HG03432 (cell line): ENCODE measurements around the gene ZYX.
"Not testable (repeated sequence)": the region's sequence is repeated elsewhere in the genome, so short reads cannot be mapped to it uniquely, and the experiment has no call there.

Source experiments
- ATAC-seq: cut with Tn5 transposase; IDR thresholded peaks from one replicate; pipeline ENCODE4 v1.9.1; 2021; ENCODE audit warnings: mild to moderate bottlenecking, moderate library complexity; ENCODE audit not compliant: unreplicated experiment

ZYX gene

GRCh38 chr7:143416565-143417149, 35.5 kb downstream of the ZYX start:
- ATAC-seq, result no peak

DNA sequence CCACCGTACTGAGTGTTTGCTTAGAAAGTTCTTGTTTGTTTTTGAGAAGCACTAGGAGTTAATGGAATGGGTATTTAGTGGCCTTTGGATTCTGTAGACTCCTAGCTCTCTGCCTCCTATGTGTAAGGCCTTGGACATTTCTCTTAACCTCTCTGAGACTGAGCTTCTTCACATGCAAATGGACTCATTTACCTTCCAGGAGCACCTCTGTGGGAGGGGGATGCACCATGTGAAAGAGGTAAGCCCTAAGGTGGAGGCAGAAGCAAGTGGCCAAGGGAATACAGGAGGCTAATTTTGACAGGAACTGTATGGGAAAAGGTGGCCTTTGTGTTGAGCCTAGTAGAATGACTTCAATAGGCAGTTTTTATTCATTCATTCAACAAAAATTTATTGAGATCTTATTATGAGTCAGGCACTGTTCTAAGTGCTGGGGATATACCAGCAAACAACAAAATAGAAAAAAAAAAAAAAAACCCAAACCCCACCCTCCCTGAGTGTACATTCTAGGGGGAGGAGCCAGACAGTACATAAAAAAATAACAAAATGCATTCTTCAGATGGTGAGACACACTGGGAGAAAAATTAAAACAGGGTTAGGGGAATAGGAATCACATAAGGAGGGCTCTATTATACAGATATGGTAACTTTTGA, 36.7 kb downstream of the ZYX start:
- no peak for ATAC-seq

- no peak for ATAC-seq
These were observed 37.7 kb downstream of the ZYX start for GRCh38 chr7:143418681-143419458.

GRCh38 chr7:143419880-143420279, 38.7 kb downstream of the ZYX start:
- no peak for ATAC-seq

DNA sequence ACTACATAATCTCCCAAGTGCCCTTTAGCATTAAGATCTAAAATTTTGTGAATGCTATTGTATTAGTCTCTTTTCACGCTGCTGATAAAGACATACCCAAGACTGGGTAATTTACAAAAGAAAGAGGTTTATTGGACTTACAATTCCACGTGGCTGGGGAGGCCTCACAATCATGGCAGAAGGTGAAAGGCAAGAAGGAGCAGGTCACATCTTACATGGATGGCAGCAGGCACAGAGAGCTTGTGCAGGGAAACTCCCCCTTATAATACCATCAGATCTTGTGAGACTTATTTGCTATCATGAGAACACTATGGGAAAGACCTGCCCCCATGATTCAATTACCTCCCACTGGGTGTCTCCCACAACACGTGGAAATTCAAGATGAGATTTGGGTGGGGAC, 39.5 kb downstream of the ZYX start:
- ATAC-seq, result not testable (repeated sequence)

DNA sequence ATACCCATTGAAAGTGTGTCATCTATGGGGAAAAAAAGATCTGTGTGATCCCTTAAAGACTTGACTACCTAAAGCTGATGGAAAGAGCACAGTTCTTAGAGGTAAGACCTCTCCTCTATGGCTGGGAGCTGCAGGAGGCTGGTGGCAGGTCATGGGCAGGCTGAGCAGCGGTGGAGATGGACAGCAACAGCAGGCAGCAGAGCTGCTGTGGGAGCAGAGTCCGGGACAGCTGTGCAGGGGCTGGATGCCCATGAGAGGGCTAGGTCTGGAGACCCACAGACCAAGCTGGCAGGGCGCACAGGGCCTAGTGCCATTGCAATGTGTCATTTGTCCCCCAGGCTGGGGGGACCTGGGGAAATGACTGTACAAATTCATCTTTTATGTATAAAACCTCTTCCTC, 40.9 kb downstream of the ZYX start:
- ATAC-seq, result no peak

GRCh38 chr7:143424476-143424875, 43.3 kb downstream of the ZYX start:
- ATAC-seq, result not testable (repeated sequence)

DNA sequence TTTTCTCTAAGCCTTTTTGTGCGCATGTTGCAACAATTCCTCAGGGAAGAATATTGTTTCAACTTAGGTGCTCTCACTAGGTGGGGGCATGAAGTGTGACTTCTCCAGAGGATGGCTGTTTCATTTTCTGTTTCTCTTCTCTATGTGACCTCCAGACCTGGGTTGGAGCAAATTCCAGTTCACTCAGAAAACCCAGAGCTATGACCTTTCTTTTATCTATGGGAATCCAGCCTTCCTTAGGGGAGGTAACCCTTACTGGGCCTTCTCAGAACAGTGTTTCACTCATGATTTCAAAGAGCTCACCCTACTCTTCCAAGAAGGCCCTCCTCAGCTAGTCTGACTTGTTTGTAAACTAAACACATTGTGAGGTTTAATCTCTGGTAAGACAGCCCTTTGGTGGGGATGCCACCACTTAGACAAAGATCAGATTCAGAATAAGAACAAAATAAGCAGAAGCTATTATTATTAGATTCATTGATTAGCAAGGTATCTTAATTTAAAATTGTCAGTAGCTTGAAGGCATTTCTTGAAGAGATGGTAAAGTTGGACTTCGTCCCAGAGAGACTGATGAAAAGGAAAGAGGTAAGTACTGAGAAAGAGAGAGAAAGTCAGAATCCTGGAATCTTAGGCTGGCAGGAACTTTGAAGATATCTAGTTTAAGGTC, 45.5 kb downstream of the ZYX start:
- no peak for ATAC-seq

DNA sequence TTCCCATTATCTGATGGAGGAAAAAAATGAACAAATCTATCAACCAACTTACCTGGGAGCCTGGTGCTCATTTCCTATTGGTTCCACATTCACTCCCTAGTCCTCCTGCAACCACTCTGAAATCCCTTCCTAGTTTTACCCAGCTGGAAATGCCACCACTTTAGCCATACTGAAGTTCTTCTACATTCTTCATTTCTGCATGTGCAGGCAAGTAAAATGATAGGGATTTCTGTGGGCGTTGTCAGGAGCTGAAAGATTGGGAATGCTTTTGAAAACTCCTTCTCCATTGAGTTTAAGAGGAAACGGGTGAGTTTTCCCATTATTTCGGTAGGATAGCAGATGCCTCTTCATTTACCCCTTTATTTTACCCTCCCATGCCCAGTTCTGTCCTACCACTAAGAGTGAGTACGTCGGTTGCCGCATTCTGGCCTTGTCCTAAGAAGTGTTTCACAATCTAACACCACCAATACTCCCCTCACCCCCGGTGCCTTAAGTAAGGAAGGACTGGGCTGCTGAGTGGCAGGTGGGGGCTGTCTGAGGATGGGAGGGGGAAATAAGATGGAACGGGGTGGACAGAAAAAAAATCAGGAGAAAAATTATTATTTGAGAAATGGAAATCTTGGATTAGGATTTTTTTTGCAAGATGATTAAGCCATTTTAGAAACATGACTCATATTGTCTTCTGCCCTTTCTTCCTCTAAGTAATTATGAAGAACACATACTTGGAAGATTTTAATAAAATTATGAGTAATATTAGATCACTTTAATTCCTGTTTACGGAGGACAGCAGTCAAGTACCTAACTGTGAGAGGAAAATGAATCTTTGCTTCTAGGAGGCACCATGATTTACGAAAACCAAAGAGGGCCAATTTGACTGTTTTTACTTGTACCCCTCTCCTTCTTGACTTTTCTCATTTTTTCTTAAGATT, 48.9 kb downstream of the ZYX start:
- ATAC-seq, result no peak

DNA sequence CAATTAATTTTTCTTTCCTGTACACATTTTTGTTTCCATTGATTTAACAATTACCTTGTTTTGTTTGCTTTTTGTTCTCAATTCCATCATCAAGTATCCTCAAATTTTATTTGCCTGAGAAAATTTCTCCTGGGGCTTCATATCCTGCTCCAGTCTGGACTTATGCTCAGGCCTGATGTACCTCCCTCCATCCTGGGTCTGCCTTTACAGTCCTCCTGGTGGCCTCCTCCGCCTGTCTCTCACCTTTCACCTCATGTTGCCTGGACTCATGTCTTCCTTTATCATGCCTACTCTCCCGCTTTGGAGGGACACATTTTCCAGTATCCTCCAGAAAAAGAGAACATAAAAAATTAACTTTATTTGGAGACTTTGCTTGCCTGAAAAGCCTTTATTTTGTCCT, 50.0 kb downstream of the ZYX start:
- no peak for ATAC-seq

DNA sequence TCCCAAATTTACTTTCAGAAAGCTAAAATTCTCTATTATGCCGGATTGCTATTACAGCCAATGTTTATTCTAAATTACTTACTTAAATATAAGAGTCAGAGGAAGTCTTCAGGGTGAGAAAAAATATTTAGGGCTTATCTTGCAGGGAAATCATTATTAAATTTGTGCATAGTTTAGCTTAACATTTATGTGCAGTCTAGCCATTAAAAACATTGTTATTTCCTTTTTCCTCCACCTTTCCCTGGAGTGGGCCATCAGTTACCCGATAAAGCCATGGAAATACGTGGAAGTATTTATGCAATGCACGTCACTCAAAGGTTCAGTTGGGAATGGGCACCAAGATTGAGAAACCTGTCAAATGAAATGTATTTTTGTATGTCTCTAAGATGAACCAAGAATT, 52.6 kb downstream of the ZYX start:
- ATAC-seq, result no peak

DNA sequence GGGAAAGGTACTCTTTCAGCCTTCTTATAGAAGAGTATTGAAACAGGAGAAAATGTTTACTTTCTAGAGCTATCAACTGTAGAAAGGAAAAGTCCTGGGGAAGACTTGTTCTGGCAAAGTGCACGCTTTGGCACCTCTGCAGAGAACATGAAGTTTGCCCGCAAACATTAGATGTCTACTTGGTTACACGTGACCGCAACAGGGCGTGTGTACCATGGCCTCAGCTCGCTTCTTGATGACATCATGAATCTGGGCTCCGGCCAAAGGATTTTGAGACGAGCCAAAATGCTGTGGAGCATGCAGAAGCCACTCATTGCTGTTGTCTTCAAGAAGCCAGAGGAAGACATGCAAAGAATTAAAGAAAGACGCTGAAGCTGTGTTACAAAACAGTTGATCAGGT, 53.5 kb downstream of the ZYX start:
- ATAC-seq, result no peak

DNA sequence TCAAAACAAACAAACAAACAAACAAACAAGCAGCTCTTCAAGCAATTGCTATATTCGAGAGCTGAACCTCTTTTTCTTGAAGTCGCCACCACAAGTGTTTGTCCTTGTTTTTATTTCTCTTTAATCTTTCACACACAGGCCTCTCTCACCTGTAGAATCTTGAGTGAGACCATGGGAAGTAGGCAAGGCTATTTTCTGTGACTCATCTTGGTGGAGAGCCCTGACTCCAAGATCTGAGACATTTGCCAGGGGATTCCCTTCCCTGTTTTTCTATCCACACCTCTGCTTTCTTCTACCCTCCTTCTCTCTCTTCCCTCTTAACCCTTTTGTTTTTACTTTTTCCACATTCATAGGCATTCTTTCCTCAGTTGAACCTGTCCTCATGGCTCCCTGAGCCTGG, 54.1 kb downstream of the ZYX start:
- ATAC-seq, result no peak

DNA sequence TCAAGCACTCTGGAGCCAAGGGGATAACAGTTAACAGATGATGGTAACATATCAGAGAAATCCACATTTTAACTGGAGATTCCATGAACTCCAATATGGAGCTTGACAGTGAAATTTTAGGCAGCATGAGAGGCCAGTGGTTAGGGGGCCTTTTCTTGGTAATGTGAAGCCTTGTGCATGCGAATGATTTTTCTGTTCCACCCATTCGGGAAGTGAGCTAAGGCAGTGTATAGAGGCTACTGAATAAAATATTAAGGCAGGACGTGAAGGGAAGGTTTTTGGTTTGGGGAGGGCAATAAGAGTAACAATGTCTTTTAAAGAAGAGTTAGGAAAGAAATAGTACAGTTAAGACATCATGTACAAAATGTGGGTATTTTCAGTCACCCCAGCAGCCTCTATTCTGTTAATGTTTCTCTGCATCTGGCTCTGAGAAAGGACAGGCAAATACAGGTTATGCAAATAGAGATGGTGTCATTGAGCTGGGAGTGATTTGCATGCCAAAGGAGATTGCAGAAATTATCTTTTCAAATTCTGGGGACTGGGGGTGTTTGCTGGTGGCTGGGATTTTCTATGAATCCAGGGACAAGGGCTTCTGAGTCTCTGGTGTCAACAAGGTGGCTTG, 55.3 kb downstream of the ZYX start:
- ATAC-seq, result peak; percentile 81

DNA sequence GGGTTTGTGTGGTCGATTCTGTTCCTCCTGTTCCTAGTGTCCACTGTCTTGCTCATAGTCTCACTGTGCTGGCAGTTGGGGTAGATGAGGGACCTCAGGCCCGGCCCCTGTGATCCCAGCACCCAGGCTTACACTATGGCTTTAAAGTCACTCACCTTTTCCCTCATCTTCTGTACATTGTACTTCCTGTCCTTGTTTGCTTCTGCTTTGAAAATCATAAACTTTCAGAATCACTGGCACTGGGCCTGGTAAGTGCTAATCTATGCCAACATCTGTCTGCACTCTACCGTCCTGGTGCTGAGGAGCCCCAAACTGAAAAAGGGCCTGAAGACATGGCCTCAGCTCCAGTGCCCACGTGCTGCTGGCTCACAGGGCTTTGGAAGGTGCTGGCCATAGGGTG, 56.4 kb downstream of the ZYX start:
- ATAC-seq, result peak; percentile 37

DNA sequence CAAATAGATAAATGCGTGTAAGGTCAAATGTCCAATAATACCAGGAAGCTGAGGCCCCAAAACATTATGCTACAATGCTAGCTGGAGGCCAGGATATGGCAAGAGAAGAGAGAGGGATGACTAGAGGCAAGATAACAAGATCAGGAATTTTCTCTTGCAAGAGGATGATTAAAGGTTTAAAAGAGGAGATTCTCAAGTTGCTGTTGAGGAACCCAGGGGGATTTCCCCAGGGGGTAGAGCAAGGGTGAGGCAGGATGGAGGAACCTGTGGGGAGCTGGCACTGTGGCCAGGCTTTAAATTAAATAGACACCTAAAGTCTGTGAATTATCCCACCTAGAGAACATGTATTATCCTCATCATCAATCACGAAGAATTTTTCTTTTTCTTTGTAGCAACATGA, 58.7 kb downstream of the ZYX start:
- no peak for ATAC-seq
